ENCODE measurements around the gene LTB.

Gene LTB

GRCh38 chr6:31575335-31575901, 6.8 kb downstream of the LTB start, which contains the start of gene TNF:
Gene TNF, plus strand, starts transcription at chr6:31575565. Its CDS starts 177 bp downstream, at chr6:31575742.
- no peak for DNase-seq

- DNase-seq: no peak
These were observed 7.8 kb downstream of the LTB start for GRCh38 chr6:31574106-31575061.

DNA sequence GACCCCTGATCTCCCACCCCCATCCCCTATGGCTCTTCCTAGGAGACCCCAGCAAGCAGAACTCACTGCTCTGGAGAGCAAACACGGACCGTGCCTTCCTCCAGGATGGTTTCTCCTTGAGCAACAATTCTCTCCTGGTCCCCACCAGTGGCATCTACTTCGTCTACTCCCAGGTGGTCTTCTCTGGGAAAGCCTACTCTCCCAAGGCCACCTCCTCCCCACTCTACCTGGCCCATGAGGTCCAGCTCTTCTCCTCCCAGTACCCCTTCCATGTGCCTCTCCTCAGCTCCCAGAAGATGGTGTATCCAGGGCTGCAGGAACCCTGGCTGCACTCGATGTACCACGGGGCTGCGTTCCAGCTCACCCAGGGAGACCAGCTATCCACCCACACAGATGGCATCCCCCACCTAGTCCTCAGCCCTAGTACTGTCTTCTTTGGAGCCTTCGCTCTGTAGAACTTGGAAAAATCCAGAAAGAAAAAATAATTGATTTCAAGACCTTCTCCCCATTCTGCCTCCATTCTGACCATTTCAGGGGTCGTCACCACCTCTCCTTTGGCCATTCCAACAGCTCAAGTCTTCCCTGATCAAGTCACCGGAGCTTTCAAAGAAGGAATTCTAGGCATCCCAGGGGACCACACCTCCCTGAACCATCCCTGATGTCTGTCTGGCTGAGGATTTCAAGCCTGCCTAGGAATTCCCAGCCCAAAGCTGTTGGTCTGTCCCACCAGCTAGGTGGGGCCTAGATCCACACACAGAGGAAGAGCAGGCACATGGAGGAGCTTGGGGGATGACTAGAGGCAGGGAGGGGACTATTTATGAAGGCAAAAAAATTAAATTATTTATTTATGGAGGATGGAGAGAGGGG, 8.8 kb downstream of the LTB start:
- no peak for DNase-seq

- DNase-seq: no peak
These were observed 9.9 kb downstream of the LTB start, which contains the start of gene LTA for GRCh38 chr6:31572041-31572911. Gene LTA, plus strand, starts transcription at chr6:31572289. Its CDS starts 454 bp downstream, at chr6:31572743.

GRCh38 chr6:31569861-31570536, 12.2 kb downstream of the LTB start:
- no peak for DNase-seq

- DNase-seq: no peak
These were observed 13.7 kb downstream of the LTB start for GRCh38 chr6:31568537-31568961.

DNA sequence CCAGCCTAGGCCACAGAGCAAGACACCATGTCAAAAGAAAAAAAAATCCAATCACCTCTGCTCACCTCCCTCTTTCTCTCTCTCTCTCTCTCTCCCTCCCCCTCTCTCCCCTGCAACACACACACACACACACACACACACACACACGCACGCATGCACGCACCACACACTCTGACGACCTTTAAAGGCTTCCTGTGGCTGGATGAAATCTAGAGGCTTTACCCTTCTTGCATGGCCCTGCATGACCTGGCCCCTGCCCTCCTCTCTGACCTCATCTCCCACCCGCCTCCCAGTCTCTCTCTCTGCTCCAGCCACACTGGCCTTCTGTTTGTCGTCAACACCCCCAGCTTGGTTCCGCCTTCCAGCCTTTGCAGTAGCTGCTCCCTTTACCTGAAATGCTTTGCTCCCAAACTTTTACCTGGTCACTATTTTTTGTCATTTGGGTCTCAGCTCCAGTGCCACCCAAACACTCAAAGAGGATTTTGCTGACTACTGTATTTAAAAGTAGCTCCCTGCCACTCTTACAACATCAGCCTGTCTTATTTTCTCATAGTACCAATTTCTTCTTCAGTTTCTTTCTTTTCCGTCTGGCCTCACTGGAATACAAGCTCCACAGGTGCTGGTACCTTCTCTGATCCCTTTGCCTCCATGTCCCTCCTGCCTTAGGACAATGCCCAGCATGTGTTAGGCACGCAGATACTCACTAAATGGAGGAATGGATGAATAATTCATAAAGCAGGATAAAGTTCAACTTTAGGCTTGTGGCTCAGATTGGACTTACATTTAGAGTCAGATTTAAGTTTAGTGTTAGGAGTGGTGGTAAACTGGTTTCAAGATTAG, 14.5 kb downstream of the LTB start:
- DNase-seq: no peak

- no peak for DNase-seq
These were observed 21.5 kb downstream of the LTB start for GRCh38 chr6:31560697-31561058.

DNA sequence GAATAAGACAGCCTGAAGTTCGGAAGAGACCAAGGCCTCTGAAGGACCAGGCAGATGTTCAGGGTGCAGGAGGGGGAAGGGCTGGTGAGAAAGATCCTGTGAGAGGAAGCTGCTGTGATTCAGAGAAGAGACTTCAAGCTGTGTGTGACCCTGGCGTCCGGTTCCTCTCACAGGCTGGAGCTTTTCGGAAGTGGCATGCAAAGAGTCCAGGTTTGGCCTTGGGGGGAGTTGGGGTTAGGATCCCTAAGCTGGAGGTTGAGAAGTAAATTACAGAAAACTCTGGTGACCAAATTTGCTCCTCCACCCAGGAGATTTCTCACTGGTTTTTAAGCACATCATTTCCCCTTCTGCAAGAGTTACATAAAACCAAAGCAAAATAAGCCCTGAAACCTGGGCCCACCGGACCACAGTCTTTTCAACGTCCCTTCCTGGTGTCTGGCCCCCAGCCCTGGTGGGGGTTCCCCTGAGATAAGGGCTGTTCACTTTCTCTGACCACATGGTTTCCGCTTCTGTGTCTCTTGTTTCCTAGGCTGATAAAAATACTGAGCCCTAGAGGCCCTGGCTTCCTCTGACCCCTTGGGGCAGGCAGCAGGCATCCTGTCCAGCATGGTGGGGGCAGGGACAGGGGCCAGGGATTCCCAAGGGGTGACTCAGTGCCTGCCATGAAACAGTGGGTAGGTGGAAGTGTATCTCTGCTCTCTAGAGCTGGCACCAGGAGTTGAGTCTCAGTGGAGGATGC, 22.1 kb downstream of the LTB start:
- DNase-seq: peak; percentile 26

- DNase-seq: no peak
These were observed 22.6 kb downstream of the LTB start for GRCh38 chr6:31559606-31559957.

DNA sequence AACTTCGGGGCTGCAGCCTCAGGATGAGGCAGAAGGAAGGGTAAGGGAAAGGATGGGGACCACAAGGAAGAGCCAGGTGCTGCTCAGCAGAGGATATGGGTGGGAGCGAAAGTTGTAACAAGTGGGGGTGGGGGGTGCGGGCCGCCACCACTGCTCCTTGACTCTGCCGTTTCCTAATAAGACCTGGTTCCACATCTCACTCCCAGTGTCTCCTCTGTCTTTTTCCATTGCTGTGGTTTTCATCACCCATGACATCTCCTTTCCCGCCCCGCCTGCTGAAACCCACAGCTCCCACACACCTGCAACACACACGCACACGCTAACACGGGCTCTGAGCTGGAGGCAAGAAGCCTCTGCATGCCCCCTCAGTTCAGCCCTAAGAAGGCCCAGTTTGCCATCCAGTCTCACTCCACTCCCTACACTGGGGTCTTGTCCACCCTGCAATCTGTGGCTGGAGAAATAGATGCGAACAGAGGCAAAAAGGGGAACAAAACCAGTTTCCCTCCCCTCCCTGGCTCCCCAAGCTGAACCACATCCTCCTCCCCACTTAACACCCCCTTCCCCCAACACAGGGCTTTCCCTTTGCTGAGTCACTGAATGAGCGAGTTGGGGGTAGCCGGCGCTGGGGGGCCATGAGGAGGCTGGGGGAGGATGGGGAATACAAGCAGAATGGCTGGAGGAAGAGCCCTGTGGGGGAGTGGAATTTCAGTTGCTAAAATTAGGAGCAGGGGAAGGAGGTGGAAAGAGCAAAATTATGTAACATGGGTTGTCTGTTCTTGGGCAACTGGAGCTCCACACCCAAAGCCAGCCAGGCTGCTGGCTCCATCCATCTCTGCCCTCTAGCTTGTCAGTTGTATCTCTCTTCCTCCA, 23.4 kb downstream of the LTB start:
- DNase-seq: peak; percentile 57

DNA sequence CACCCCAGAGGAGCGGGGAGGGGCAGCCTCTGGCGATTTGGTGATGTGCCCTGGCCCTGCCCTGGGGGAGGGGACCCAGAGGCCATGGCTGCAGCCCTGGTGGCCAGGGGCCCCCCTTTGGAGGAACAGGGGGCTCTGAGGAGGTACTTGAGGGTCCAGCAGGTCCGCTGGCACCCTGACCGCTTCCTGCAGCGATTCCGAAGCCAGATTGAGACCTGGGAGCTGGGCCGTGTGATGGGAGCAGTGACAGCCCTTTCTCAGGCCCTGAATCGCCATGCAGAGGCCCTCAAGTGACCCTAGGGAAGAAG, 24.0 kb downstream of the LTB start:
- no peak for DNase-seq

- DNase-seq: no peak
These were observed 24.5 kb downstream of the LTB start for GRCh38 chr6:31557443-31558317.

DNA sequence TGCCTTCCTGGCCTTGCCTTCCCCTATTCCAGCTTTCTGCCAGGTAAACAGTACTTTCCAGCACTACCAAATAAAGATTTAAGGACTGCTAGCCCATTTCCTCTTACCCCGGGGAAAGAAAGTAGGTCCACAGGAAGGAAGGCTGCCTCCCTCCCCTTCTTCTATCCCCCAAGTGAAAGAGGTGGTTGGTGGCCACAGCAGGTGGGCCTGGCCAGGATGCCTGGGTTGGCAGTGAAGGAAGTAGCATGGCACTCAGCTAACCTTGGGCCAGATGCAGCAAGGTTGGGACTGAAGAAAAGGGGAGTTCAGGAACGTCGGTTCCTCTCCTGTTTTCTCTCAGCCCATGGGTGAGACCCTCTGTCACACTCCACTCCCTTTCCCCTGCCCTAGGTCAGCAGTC, 25.9 kb downstream of the LTB start:
- no peak for DNase-seq

- peak; percentile 40 for DNase-seq
These were observed 30.9 kb downstream of the LTB start for GRCh38 chr6:31551371-31551770.

- DNase-seq: no peak
These were observed 33.7 kb downstream of the LTB start for GRCh38 chr6:31548544-31548873.

DNA sequence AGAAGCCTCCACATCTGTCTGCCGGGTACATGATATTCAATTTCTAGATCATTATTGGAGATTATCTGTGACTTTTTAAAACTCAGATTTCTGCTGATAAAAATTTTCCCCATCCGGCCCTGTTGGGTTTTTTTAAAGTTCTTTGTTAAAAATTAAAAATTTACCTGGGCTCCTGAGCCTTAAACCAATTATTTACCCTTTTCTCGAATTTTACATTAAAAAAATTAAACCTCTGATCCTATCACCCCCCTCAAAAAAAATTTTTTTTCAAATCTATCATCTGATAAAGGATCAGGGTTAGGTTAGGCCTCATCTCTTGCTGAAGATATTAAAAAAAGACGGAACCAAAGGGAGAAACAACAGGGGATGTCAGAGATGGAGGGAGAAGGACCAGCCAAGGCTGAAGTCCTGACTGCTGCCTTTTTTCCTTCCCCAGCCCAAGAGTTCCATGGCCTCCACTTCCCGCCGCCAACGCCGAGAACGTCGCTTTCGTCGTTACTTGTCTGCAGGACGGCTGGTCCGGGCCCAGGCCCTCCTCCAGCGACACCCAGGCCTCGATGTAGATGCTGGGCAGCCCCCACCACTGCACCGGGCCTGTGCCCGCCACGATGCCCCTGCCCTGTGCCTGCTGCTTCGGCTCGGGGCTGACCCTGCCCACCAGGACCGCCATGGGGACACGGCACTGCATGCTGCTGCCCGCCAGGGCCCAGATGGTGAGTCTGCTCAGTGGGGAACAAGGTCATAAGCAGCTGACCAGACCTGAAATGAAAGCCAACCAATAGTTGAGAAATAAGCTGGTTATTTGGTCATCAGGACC, 34.3 kb downstream of the LTB start:
- no peak for DNase-seq
